GOT3 (cell line): ENCODE data around the gene FBN1.
A peak's percentile ranks its signal among the peaks of the same experiment; 100 is the strongest.

ENCODE experiments used
- DNase-seq: peaks from one replicate; lab custom pipeline; 2025; ENCODE audit warnings: mixed read lengths; lab: John Stamatoyannopoulos, UW

Gene FBN1

GRCh38 chr15:48396020-48396419 is 249.5 kb downstream of the FBN1 start:
- no peak for DNase-seq

GRCh38 chr15:48395521-48396011 is 249.9 kb downstream of the FBN1 start:
- DNase-seq: no peak

GRCh38 chr15:48394970-48395369 is 250.5 kb downstream of the FBN1 start:
- no peak for DNase-seq

GRCh38 chr15:48393645-48394506 is 251.6 kb downstream of the FBN1 start:
- DNase-seq: no peak

- DNase-seq: no peak
Measured at GRCh38 chr15:48392356-48392755, 253.2 kb downstream of the FBN1 start.

GRCh38 chr15:48391950-48392349 is 253.6 kb downstream of the FBN1 start:
- DNase-seq: no peak

- no peak for DNase-seq
Measured at GRCh38 chr15:48389691-48390143, 255.8 kb downstream of the FBN1 start.

- DNase-seq: no peak
Measured at GRCh38 chr15:48388910-48389309, 256.6 kb downstream of the FBN1 start.

GRCh38 chr15:48388016-48388851 is 257.3 kb downstream of the FBN1 start:
- DNase-seq: no peak

- peak; percentile 13 for DNase-seq
Measured at GRCh38 chr15:48385031-48385830, 260.3 kb downstream of the FBN1 start.

GRCh38 chr15:48384616-48385015 is 260.9 kb downstream of the FBN1 start:
- DNase-seq: no peak

- no peak for DNase-seq
Measured at GRCh38 chr15:48383031-48383430, 262.5 kb downstream of the FBN1 start.

- DNase-seq: no peak
Measured at GRCh38 chr15:48381861-48382260, 263.6 kb downstream of the FBN1 start.

- DNase-seq: no peak
Measured at GRCh38 chr15:48380198-48380597, 265.3 kb downstream of the FBN1 start.

GRCh38 chr15:48375767-48376166 is 269.7 kb downstream of the FBN1 start:
- DNase-seq: no peak

- DNase-seq: no peak
Measured at GRCh38 chr15:48374472-48374871, 271.0 kb downstream of the FBN1 start.

- DNase-seq: no peak
Measured at GRCh38 chr15:48373821-48374451, 271.6 kb downstream of the FBN1 start.

GRCh38 chr15:48371961-48372360 is 273.5 kb downstream of the FBN1 start:
- DNase-seq: no peak

GRCh38 chr15:48371550-48371949 is 274.0 kb downstream of the FBN1 start:
- no peak for DNase-seq

GRCh38 chr15:48370460-48370859 is 275.0 kb downstream of the FBN1 start:
- no peak for DNase-seq

- no peak for DNase-seq
Measured at GRCh38 chr15:48367483-48367882, 278.0 kb downstream of the FBN1 start.
